ENCODE data around the gene PRR5. TPM values are rescaled to one million over a fixed set of nuclear protein-coding genes. Genes with fewer than 3 reads are reported as not detected.

Gene PRR5
- total and polyA plus RNA-seq, 2 donors (not counting 1 experiment from before 2014, with no cell fraction given), result 2.4 to 8.6 TPM

- Histone ChIP-seq H2AFZ (ENCODE audit: low read length) (no peak overlapping the region), H3K27ac (ENCODE audit: insufficient read depth, low read length) (no peak overlapping the region), H3K27me3 (ENCODE audit: control insufficient read depth, insufficient read depth, low read length) (no peaks in the 10 kb centered on the region), H3K9me3 (ENCODE audit: control insufficient read depth, insufficient read depth, low read depth, low read length) (no peaks in the 10 kb centered on the region), H3K4me2 (ENCODE audit: extremely low read depth, insufficient read depth, low read length) (no peak overlapping the region), H3K36me3 (ENCODE audit: control insufficient read depth, insufficient read depth, low read length) (no peaks in the 10 kb centered on the region), H3K4me3 (replicated peaks in 1 of 4; ENCODE audit: control extremely low read depth in 1 of 4, insufficient read depth in 1 of 4, low read depth in 3 of 4, low read length in 4 of 4) (no peak overlapping the region), H3K4me1 (ENCODE audit: control insufficient read depth, extremely low read depth, insufficient read depth, low read length) (peaks cover 10% of the 10 kb centered on the region), H3K79me2 (ENCODE audit: control insufficient read depth, insufficient read depth, low read length) (no peaks in the 10 kb centered on the region), H4K20me1 (ENCODE audit: control insufficient read depth, extremely low read depth, insufficient read depth, low read length) (no peaks in the 10 kb centered on the region), H3K9ac (ENCODE audit: insufficient read depth, low read length) (no peak overlapping the region)
- DNase-seq (ENCODE audit: low read depth in 2 of 2), result no peak
- TF ChIP-seq EZH2 (IDR thresholded peaks at IDR 0.05; ENCODE audit: low read length, missing control alignments) (no peak), CTCF (conservative IDR thresholded peaks at IDR 0.05 in 1 of 2, IDR thresholded peaks at IDR 0.05 in 1 of 2; ENCODE audit: low read depth in 1 of 2, low read length in 2 of 2) (no peak)
Measured at GRCh38 chr22:44693756-44694155, 8.2 kb upstream of the PRR5 start.

GRCh38 chr22:44697423-44698141 lies 4.4 kb upstream of the PRR5 start:
- peak; percentile 54 to 63 for DNase-seq (ENCODE audit: low read depth in 2 of 2)
- Histone ChIP-seq H3K9me3 (ENCODE audit: control insufficient read depth, insufficient read depth, low read depth, low read length) (no peaks in the 10 kb centered on the region), H3K4me2 (ENCODE audit: extremely low read depth, insufficient read depth, low read length) (no peak overlapping the region), H3K4me3 (replicated peaks in 1 of 4; ENCODE audit: control extremely low read depth in 1 of 4, insufficient read depth in 1 of 4, low read depth in 3 of 4, low read length in 4 of 4) (no peak overlapping the region), H3K27me3 (ENCODE audit: control insufficient read depth, insufficient read depth, low read length) (peaks cover 2% of the 10 kb centered on the region), H3K9ac (ENCODE audit: insufficient read depth, low read length) (peak overlapping the region; percentile 16), H3K4me1 (ENCODE audit: control insufficient read depth, extremely low read depth, insufficient read depth, low read length) (peaks cover 14% of the 10 kb centered on the region), H2AFZ (ENCODE audit: low read length) (no peak overlapping the region), H4K20me1 (ENCODE audit: control insufficient read depth, extremely low read depth, insufficient read depth, low read length) (no peaks in the 10 kb centered on the region), H3K27ac (ENCODE audit: insufficient read depth, low read length) (no peak overlapping the region), H3K79me2 (ENCODE audit: control insufficient read depth, insufficient read depth, low read length) (no peaks in the 10 kb centered on the region), H3K36me3 (ENCODE audit: control insufficient read depth, insufficient read depth, low read length) (no peaks in the 10 kb centered on the region)
- TF ChIP-seq EZH2 (IDR thresholded peaks at IDR 0.05; ENCODE audit: low read length, missing control alignments) (no peak), CTCF (conservative IDR thresholded peaks at IDR 0.05 in 1 of 2, IDR thresholded peaks at IDR 0.05 in 1 of 2; ENCODE audit: low read depth in 1 of 2, low read length in 2 of 2) (peak; percentile 86 to 92)

GRCh38 chr22:44698531-44699421 lies 3.2 kb upstream of the PRR5 start:
- no peaks in the 10 kb centered on the region for H4K20me1 ChIP-seq (ENCODE audit: control insufficient read depth, extremely low read depth, insufficient read depth, low read length)
- H3K4me1 ChIP-seq (ENCODE audit: control insufficient read depth, extremely low read depth, insufficient read depth, low read length), result peaks cover 14% of the 10 kb centered on the region
- no peaks in the 10 kb centered on the region for H3K79me2 ChIP-seq (ENCODE audit: control insufficient read depth, insufficient read depth, low read length)
- H3K4me2 ChIP-seq (ENCODE audit: extremely low read depth, insufficient read depth, low read length), result peak overlapping the region; percentile 38
- H2AFZ ChIP-seq (ENCODE audit: low read length), result peak overlapping the region; percentile 8
- TF ChIP-seq CTCF (conservative IDR thresholded peaks at IDR 0.05 in 1 of 2, IDR thresholded peaks at IDR 0.05 in 1 of 2; ENCODE audit: low read depth in 1 of 2, low read length in 2 of 2) (no peak), EZH2 (IDR thresholded peaks at IDR 0.05; ENCODE audit: low read length, missing control alignments) (no peak)
- H3K4me3 ChIP-seq (replicated peaks in 1 of 4; ENCODE audit: control extremely low read depth in 1 of 4, insufficient read depth in 1 of 4, low read depth in 3 of 4, low read length in 4 of 4), result no peak overlapping the region
- DNase-seq (ENCODE audit: low read depth in 2 of 2), result peak; percentile 84 to 96
- peak overlapping the region; percentile 63 for H3K27ac ChIP-seq (ENCODE audit: insufficient read depth, low read length)
- no peaks in the 10 kb centered on the region for H3K36me3 ChIP-seq (ENCODE audit: control insufficient read depth, insufficient read depth, low read length)
- no peaks in the 10 kb centered on the region for H3K9me3 ChIP-seq (ENCODE audit: control insufficient read depth, insufficient read depth, low read depth, low read length)
- H3K27me3 ChIP-seq (ENCODE audit: control insufficient read depth, insufficient read depth, low read length), result peaks cover 13% of the 10 kb centered on the region
- peak overlapping the region; percentile 48 for H3K9ac ChIP-seq (ENCODE audit: insufficient read depth, low read length)
